Neural cell (in vitro differentiated cells): ENCODE measurements around the gene SLC44A1. TPM values are rescaled to one million over a fixed set of nuclear protein-coding genes. Genes with fewer than 3 reads are reported as not detected.

ENCODE experiments used
- H2AFZ ChIP-seq: fragments of 200-600, 300-800 bp; sonication (generic), shearing (Covaris generic); 2 replicates; pipeline ENCODE4 v1.6.0; 2014; ENCODE audit warnings: low read depth, mild to moderate bottlenecking, antibody characterized with exemption, low read length, moderate library complexity
- H3F3A ChIP-seq: fragments of 200-600 bp; shearing (Covaris generic); 2 replicates; pipeline ENCODE4 v1.6.1; 2016; ENCODE audit warnings: mild to moderate bottlenecking, moderate library complexity, mixed read lengths, antibody characterized with exemption, low read length; ENCODE audit not compliant: insufficient read depth, poor library complexity, severe bottlenecking
- H3K27ac ChIP-seq: fragments of 200-600, 300-800 bp; sonication (generic), shearing (Covaris generic); 2 replicates; pipeline ENCODE4 v1.5.1; 2014; ENCODE audit warnings: mild to moderate bottlenecking, low read length, moderate library complexity
- H3K27me3 ChIP-seq: fragments of 300-800, 200-600 bp; sonication (generic), shearing (Covaris generic); 2 replicates; pipeline ENCODE4 v1.6.0; 2014; ENCODE audit warnings: mild to moderate bottlenecking, low read depth, low read length, moderate library complexity; ENCODE audit not compliant: insufficient read depth
- H3K36me3 ChIP-seq: fragments of 300-800, 200-600 bp; sonication (generic), shearing (Covaris generic); 2 replicates; pipeline ENCODE4 v1.5.1; 2014; ENCODE audit warnings: mild to moderate bottlenecking, antibody characterized with exemption, low read length, moderate library complexity; ENCODE audit not compliant: insufficient read depth
- H3K4me2 ChIP-seq: fragments of 300-800, 200-600 bp; sonication (generic), shearing (Covaris generic); 2 replicates; pipeline ENCODE4 v1.6.0; 2014; ENCODE audit warnings: mild to moderate bottlenecking, low read length
- H3K4me3 ChIP-seq: fragments of 300-800, 200-600 bp; sonication (generic), shearing (Covaris generic); 2 replicates; pipeline ENCODE4 v1.5.1; 2014; ENCODE audit warnings: mild to moderate bottlenecking, low read length, moderate library complexity
- H3K79me2 ChIP-seq: fragments of 200-600 bp; shearing (Covaris generic); replicated peaks from 2 replicates; pipeline ENCODE4 v1.6.0; 2014; ENCODE audit warnings: mild to moderate bottlenecking, low read length, moderate library complexity; ENCODE audit not compliant: insufficient read depth
- H3K9ac ChIP-seq: fragments of 300-800, 200-600 bp; sonication (generic), shearing (Covaris generic); 2 replicates; pipeline ENCODE4 v1.6.1; 2016; ENCODE audit warnings: mild to moderate bottlenecking, low read length, mixed read lengths
- H3K9me2 ChIP-seq: fragments of 200-600 bp; shearing (Covaris generic); 2 replicates; pipeline ENCODE4 v1.6.1; 2016; ENCODE audit warnings: mild to moderate bottlenecking, low read length, mixed read lengths; ENCODE audit not compliant: insufficient read depth
- H3K9me3 ChIP-seq: fragments of 200-600, 300-800 bp; sonication (generic), shearing (Covaris generic); 2 replicates; pipeline ENCODE4 v1.6.1; 2016; ENCODE audit warnings: mild to moderate bottlenecking, mixed run types, low read length, moderate library complexity, mixed read lengths
- H4K20me1 ChIP-seq: fragments of 200-600 bp; shearing (Covaris generic); 2 replicates; pipeline ENCODE4 v1.6.1; 2016; ENCODE audit warnings: mild to moderate bottlenecking, mixed run types; ENCODE audit not compliant: insufficient read depth
- CTCF ChIP-seq: fragments of 450-650 bp; IDR thresholded peaks from 2 replicates; pipeline ENCODE4 v1.5.1; 2014; ENCODE audit warnings: antibody characterized with exemption, mild to moderate bottlenecking, moderate library complexity; ENCODE audit not compliant: poor library complexity, severe bottlenecking
- EP300 ChIP-seq: fragments of 450-650 bp; conservative IDR thresholded peaks from 2 replicates; pipeline ENCODE4 v1.6.1; 2014; ENCODE audit warnings: antibody characterized with exemption, mild to moderate bottlenecking, moderate library complexity; ENCODE audit not compliant: poor library complexity, severe bottlenecking
- EZH2 ChIP-seq: fragments of 200-600, 300-800 bp; shearing (Covaris generic), sonication (generic); IDR thresholded peaks from 2 replicates; pipeline ENCODE4 v1.6.1; 2014; ENCODE audit warnings: antibody characterized with exemption, low read length, borderline replicate concordance, mild to moderate bottlenecking; ENCODE audit not compliant: insufficient read depth, poor library complexity, severe bottlenecking
- MXI1 ChIP-seq: fragments of 450-650 bp; conservative IDR thresholded peaks from 2 replicates; pipeline ENCODE4 v1.6.1; 2014; ENCODE audit warnings: antibody characterized with exemption, mild to moderate bottlenecking; ENCODE audit not compliant: poor library complexity, severe bottlenecking
- POLR2AphosphoS5 ChIP-seq: IDR thresholded peaks from 2 replicates; pipeline ENCODE4 v1.6.1; 2012
- RAD21 ChIP-seq: fragments of 450-650 bp; conservative IDR thresholded peaks from 2 replicates; pipeline ENCODE4 v1.6.1; 2014; ENCODE audit warnings: antibody characterized with exemption, mild to moderate bottlenecking, moderate library complexity
- REST ChIP-seq: IDR thresholded peaks from 2 replicates; pipeline ENCODE4 v1.6.1; 2012; ENCODE audit warnings: borderline replicate concordance
- SMC3 ChIP-seq: fragments of 450-650 bp; conservative IDR thresholded peaks from 2 replicates; pipeline ENCODE4 v1.6.1; 2014; ENCODE audit warnings: antibody characterized with exemption, mild to moderate bottlenecking, moderate library complexity; ENCODE audit not compliant: poor library complexity
- TAF1 ChIP-seq: IDR thresholded peaks from 2 replicates; pipeline ENCODE4 v1.6.1; 2012; ENCODE audit warnings: low read depth
- polyA plus RNA-seq: library from polyadenylated mRNA; depleted of rRNA; stranded (reverse); fragments of >200 nt; gene quantifications from 2 replicates; pipeline ENCODE4 v1.2.3, GENCODE V29; 2014

The SLC44A1 gene
- polyA plus RNA-seq, 1 donor from 2014 or later: 3.9 TPM

- no peak overlapping the region for H3K4me2 ChIP-seq
- H3K36me3 ChIP-seq: no peaks in the 10 kb centered on the region
- no peak overlapping the region for H3K27ac ChIP-seq
- H3K27me3 ChIP-seq: no peaks in the 10 kb centered on the region
- TF ChIP-seq TAF1 (no peak), RAD21 (no peak), CTCF (no peak), SMC3 (no peak), MXI1 (no peak), EZH2 (no peak), EP300 (no peak)
- H3K4me3 ChIP-seq: no peak overlapping the region
- H3K79me2 ChIP-seq: no peaks in the 10 kb centered on the region
- no peaks in the 10 kb centered on the region for H4K20me1 ChIP-seq
- peaks cover 5% of the 10 kb centered on the region for H3K9me3 ChIP-seq
- no peaks in the 10 kb centered on the region for H3F3A ChIP-seq
- no peaks in the 10 kb centered on the region for H3K9me2 ChIP-seq
- H2AFZ ChIP-seq: no peak overlapping the region
- no peak overlapping the region for H3K9ac ChIP-seq
These were observed 25.1 kb upstream of the SLC44A1 start for GRCh38 chr9:105219291-105219805.

GRCh38 chr9:105220451-105220850, 24.0 kb upstream of the SLC44A1 start:
- H3K4me2 ChIP-seq: no peak overlapping the region
- H2AFZ ChIP-seq: no peak overlapping the region
- no peaks in the 10 kb centered on the region for H3K36me3 ChIP-seq
- H3K79me2 ChIP-seq: no peaks in the 10 kb centered on the region
- TF ChIP-seq EP300: no peak
- TF ChIP-seq MXI1: no peak
- no peak for TF ChIP-seq TAF1
- no peak for TF ChIP-seq RAD21
- TF ChIP-seq CTCF: no peak
- no peak for TF ChIP-seq EZH2
- TF ChIP-seq REST: no peak
- no peak for TF ChIP-seq POLR2AphosphoS5
- no peak for TF ChIP-seq SMC3
- H3K4me3 ChIP-seq: no peak overlapping the region
- no peaks in the 10 kb centered on the region for H3K27me3 ChIP-seq
- H4K20me1 ChIP-seq: no peaks in the 10 kb centered on the region
- no peak overlapping the region for H3K27ac ChIP-seq
- H3F3A ChIP-seq: no peaks in the 10 kb centered on the region
- no peak overlapping the region for H3K9ac ChIP-seq
- H3K9me2 ChIP-seq: no peaks in the 10 kb centered on the region
- H3K9me3 ChIP-seq: peaks cover 9% of the 10 kb centered on the region
